RWPE2 (cell line): ENCODE measurements around the gene USP27X.

Experiments used
- ATAC-seq: fragments of 200-7000 bp; cut with Tn5 transposase; 3 replicates; pipeline ENCODE4 v1.9.1; 2021; ENCODE audit warnings: low read depth
- DNase-seq: peaks from one replicate; pipeline ENCODE4 v3.0.0-alpha.2; 2020; ENCODE audit warnings: low spot score
- H3K27ac ChIP-seq: fragments of 450-650 bp; 2 replicates; pipeline ENCODE4 v1.5.1; 2017; ENCODE audit warnings: mild to moderate bottlenecking; ENCODE audit not compliant: poor library complexity, severe bottlenecking
- H3K27me3 ChIP-seq: fragments of 250-450 bp; sonication (Bioruptor Pico); 2 replicates; pipeline ENCODE4 v1.5.1; 2021; ENCODE audit warnings: mild to moderate bottlenecking, moderate library complexity; ENCODE audit not compliant: insufficient read depth, poor library complexity, severe bottlenecking
- H3K36me3 ChIP-seq: fragments of 250-450 bp; sonication (Bioruptor Pico); 2 replicates; pipeline ENCODE4 v1.5.1; 2020; ENCODE audit warnings: low read depth, mild to moderate bottlenecking, moderate library complexity
- H3K4me1 ChIP-seq: fragments of 250-450 bp; sonication (Bioruptor Pico); 2 replicates; pipeline ENCODE4 v1.5.1; 2021; ENCODE audit warnings: mild to moderate bottlenecking, moderate library complexity; ENCODE audit not compliant: insufficient read depth, poor library complexity, severe bottlenecking
- H3K4me3 ChIP-seq: fragments of 250-450 bp; sonication (Bioruptor Pico); 2 replicates; pipeline ENCODE4 v1.5.1; 2021; ENCODE audit warnings: mild to moderate bottlenecking, moderate library complexity; ENCODE audit not compliant: severe bottlenecking
- H3K9me3 ChIP-seq: fragments of 250-450 bp; sonication (Bioruptor Pico); 2 replicates; pipeline ENCODE4 v1.5.1; 2021; ENCODE audit warnings: mild to moderate bottlenecking, moderate library complexity; ENCODE audit not compliant: severe bottlenecking
- CTCF ChIP-seq: fragments of 450-650 bp; IDR thresholded peaks from one replicate; pipeline ENCODE4 v1.5.1; 2017; ENCODE audit warnings: mild to moderate bottlenecking, moderate library complexity; ENCODE audit not compliant: poor library complexity, severe bottlenecking

Gene USP27X

GRCh38 chrX:49853661-49854060 lies 25.6 kb upstream of the USP27X start:
- H3K27ac ChIP-seq = no peak overlapping the region
- no peaks in the 10 kb centered on the region for H3K27me3 ChIP-seq
- H3K4me1 ChIP-seq = no peaks in the 10 kb centered on the region
- no peak for ATAC-seq
- no peaks in the 10 kb centered on the region for H3K9me3 ChIP-seq
- no peak for TF ChIP-seq CTCF
- no peak for DNase-seq
- no peaks in the 10 kb centered on the region for H3K36me3 ChIP-seq
- no peak overlapping the region for H3K4me3 ChIP-seq

GRCh38 chrX:49856819-49857218 lies 22.5 kb upstream of the USP27X start:
- Histone ChIP-seq H3K4me1 (no peaks in the 10 kb centered on the region), H3K27ac (no peak overlapping the region), H3K4me3 (no peak overlapping the region), H3K9me3 (no peaks in the 10 kb centered on the region), H3K27me3 (no peaks in the 10 kb centered on the region), H3K36me3 (no peaks in the 10 kb centered on the region)
- ATAC-seq (no peak), DNase-seq (no peak)
- no peak for TF ChIP-seq CTCF

GRCh38 chrX:49858341-49858740 lies 20.9 kb upstream of the USP27X start:
- DNase-seq (no peak), ATAC-seq (no peak)
- Histone ChIP-seq H3K4me3 (no peak overlapping the region), H3K9me3 (no peaks in the 10 kb centered on the region), H3K4me1 (no peaks in the 10 kb centered on the region), H3K27ac (no peak overlapping the region), H3K36me3 (no peaks in the 10 kb centered on the region), H3K27me3 (no peaks in the 10 kb centered on the region)
- TF ChIP-seq CTCF = no peak

GRCh38 chrX:49859491-49859890 lies 19.8 kb upstream of the USP27X start:
- H3K4me3 ChIP-seq = no peak overlapping the region
- no peaks in the 10 kb centered on the region for H3K9me3 ChIP-seq
- H3K36me3 ChIP-seq = no peaks in the 10 kb centered on the region
- H3K27me3 ChIP-seq = no peaks in the 10 kb centered on the region
- no peak for TF ChIP-seq CTCF
- ATAC-seq (no peak), DNase-seq (no peak)
- H3K27ac ChIP-seq = no peak overlapping the region
- no peaks in the 10 kb centered on the region for H3K4me1 ChIP-seq

GRCh38 chrX:49860867-49861535 lies 18.3 kb upstream of the USP27X start:
- no peak for TF ChIP-seq CTCF
- no peaks in the 10 kb centered on the region for H3K9me3 ChIP-seq
- H3K27me3 ChIP-seq = no peaks in the 10 kb centered on the region
- no peak overlapping the region for H3K27ac ChIP-seq
- no peak for DNase-seq
- ATAC-seq = no peak
- no peaks in the 10 kb centered on the region for H3K36me3 ChIP-seq
- H3K4me1 ChIP-seq = no peaks in the 10 kb centered on the region
- no peak overlapping the region for H3K4me3 ChIP-seq
